Mucosa of descending colon (tissue), 3 donors: ENCODE measurements around the gene NFKBIL1. TPM values are rescaled to one million over a fixed set of nuclear protein-coding genes. Genes with fewer than 3 reads are reported as not detected.

Experiments
- ATAC-seq: fragments of 200-7000 bp; cut with Tn5 transposase; one replicate; pipeline ENCODE4 v1.9.1; 2020; ENCODE audit warnings: mild to moderate bottlenecking, moderate library complexity
- DNase-seq, 3 donors: peaks; one replicate each; pipeline ENCODE4 v3.0.0-alpha.2; 2020
- H3K36me3 ChIP-seq: fragments of 200-600 bp; one replicate; pipeline ENCODE4 v1.8.0; 2021; ENCODE audit warnings: low read depth, mild to moderate bottlenecking
- H3K4me1 ChIP-seq: fragments of 200-600 bp; one replicate; pipeline ENCODE4 v1.8.0; 2021; ENCODE audit warnings: low read depth, mild to moderate bottlenecking
- H3K4me3 ChIP-seq: fragments of 200-600 bp; one replicate; pipeline ENCODE4 v1.8.0; 2021; ENCODE audit warnings: mild to moderate bottlenecking
- H3K9me3 ChIP-seq: fragments of 200-600 bp; one replicate; pipeline ENCODE4 v1.8.0; 2021; ENCODE audit warnings: mild to moderate bottlenecking
- CTCF ChIP-seq: fragments of 200-600 bp; IDR thresholded peaks from one replicate; pipeline ENCODE4 v1.8.0; 2022; ENCODE audit warnings: antibody characterized with exemption, mild to moderate bottlenecking
- intact Hi-C, 2 donors: fragments of 100-400 bp; cut with DNase I in 1 of 2; cut with micrococcal nuclease in 1 of 2; formaldehyde crosslinking; loops; one replicate each; pipeline versions ENCODE4 v1.11.0 to v1.11.1; 2022; cut with DNase I, micrococcal nuclease
- total RNA-seq, 3 donors: library from RNA; stranded (reverse); fragmentation: NEBNext Ultra II Directional in 2 of 3; extraction: Animal tissue kit (Norgen Biotek cat#: 25700) in 2 of 3; gene quantifications; one replicate each; pipeline versions ENCODE4 v1.2.1 to v1.2.4, GENCODE V29; 2021 to 2023
- donor health status: DM: no; HTN: no; CAD: no; lungs with moderate emphysema.
- donor health status: DM: no; HTN: no; CAD: no.
- donor health status: DM: no; HTN: yes; CAD: no.

Gene NFKBIL1
- total RNA-seq, 3 donors from 2014 or later: 15.8 to 27.8 (median 18.3) TPM

- Histone ChIP-seq H3K9me3 (no peaks in the 10 kb centered on the region), H3K4me3 (no peak within 1 kb of the TSS), H3K4me1 (no peaks in the 10 kb centered on the region), H3K36me3 (peaks cover 11% of the 10 kb centered on the region)
- ATAC-seq: peak; percentile 32
- DNase-seq: no peak
- intact Hi-C loops: no loop called here
- TF ChIP-seq CTCF: no peak
Observed at GRCh38 chr6:31528821-31529328, 18.5 kb upstream of the NFKBIL1 start, which contains the start of gene MCCD1. TSS of gene MCCD1 (plus strand) at chr6:31528962. CDS start at chr6:31529015, 53 bp downstream.

DNA sequence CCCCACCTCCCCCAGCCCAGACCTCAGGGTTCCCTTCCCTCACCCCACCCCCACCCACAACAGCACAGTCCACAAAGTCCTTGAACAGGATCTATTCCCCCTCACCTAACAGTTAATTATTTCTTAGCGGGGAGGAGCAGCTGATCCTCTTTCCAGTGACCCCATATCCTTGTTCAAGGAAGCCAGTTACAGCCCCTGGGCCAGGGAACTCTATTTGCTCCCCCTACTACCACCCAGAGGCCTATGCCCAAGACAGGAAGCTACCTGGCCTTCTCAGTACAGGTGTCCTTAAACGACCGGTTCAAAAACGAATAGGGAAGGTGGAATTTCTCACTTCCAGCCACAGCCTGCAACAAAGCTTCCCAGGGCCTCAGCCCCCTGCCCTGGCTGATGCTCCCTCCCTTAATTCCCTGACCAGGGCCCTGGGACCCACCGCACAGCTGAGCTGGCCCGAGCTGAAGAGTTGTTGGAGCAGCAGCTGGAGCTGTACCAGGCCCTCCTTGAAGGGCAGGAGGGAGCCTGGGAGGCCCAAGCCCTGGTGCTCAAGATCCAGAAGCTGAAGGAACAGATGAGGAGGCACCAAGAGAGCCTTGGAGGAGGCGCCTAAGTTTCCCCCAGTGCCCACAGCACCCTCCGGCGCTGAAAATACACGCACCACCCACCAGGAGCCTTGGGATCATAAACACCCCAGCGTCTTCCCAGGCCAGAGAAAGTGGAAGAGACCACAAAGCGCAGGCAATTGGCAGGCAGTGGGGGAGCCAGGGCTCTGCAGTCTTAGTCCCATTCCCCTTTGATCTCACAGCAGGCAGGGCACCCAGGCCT, 17.9 kb upstream of the NFKBIL1 start:
- ATAC-seq (peak; percentile 20), DNase-seq (no peak)
- intact Hi-C loops: no loop called here
- TF ChIP-seq CTCF: no peak
- Histone ChIP-seq H3K4me1 (no peaks in the 10 kb centered on the region), H3K36me3 (peaks cover 16% of the 10 kb centered on the region), H3K4me3 (no peak overlapping the region), H3K9me3 (no peaks in the 10 kb centered on the region)

DNA sequence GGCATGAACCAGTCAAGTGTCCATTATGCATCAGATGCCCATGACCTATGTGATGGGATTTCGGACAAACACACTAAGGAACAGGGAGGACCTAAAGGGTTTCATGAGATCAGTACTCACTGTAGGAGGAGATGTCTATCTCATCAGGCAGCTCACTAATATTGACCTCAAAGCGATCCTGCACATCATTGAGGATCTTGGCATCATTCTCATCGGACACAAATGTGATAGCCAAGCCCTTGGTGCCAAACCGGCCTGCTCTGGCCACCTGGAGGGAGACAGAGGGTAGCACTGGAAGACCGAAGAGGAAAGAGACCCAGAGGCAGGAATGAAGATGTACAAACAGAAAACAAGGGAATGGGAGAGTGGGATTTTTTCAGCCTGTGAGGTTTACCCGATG, 16.7 kb upstream of the NFKBIL1 start:
- Histone ChIP-seq H3K4me1 (no peaks in the 10 kb centered on the region), H3K4me3 (no peak overlapping the region), H3K9me3 (no peaks in the 10 kb centered on the region), H3K36me3 (peaks cover 24% of the 10 kb centered on the region)
- intact Hi-C loops: no loop called here
- DNase-seq (no peak), ATAC-seq (no peak)
- no peak for TF ChIP-seq CTCF

DNA sequence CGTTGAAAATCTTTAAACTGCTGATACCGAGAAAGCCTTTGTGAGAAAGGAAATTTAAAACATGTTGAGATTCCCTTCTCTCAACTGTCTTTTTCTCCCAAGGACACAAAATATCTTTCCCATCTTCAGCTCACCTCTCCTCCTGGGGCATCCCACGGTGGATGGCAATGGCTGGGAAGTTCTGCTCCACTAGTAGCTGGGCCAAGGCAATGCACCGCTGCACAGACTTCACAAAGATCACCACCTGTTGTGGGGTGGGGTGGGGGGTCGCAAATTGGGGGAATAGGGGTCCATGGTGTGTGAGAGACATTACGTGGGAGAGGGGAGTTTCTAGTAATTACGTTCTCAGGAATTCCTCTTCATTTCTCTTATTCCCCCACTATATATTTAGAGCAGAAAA, 16.2 kb upstream of the NFKBIL1 start:
- intact Hi-C loops: no loop called here
- H3K36me3 ChIP-seq: peaks cover 24% of the 10 kb centered on the region

More for the DNA sequence above, 16.2 kb upstream of the NFKBIL1 start:
- no peak overlapping the region for H3K4me3 ChIP-seq
- H3K4me1 ChIP-seq: no peaks in the 10 kb centered on the region
- no peak for DNase-seq
- H3K9me3 ChIP-seq: no peaks in the 10 kb centered on the region
- no peak for TF ChIP-seq CTCF
- ATAC-seq: no peak
